K562 (cell line): ENCODE measurements around the gene N4BP3. TPM values are rescaled to one million over a fixed set of nuclear protein-coding genes. Genes with fewer than 3 reads are reported as not detected.

Source experiments
- ATAC-seq: fragments of 200-7000 bp; cut with Tn5 transposase; 3 replicates; pipeline ENCODE4 v1.9.1; 2020; ENCODE audit warnings: moderate library complexity
- BruUV-seq: library from RNA; stranded (reverse); fragments of 400-500 nt; replicated peaks from 2 replicates; lab custom pipeline; 2021; lab: Mats Ljungman, UMichigan
- CTCF ChIA-PET: fragments of 300-600 bp; formaldehyde crosslinking; extraction: SDS; loops from one replicate; lab custom pipeline; 2021; ENCODE audit warnings: low intra/inter-chr PET ratio; lab: Yijun Ruan, JAX
- POLR2A ChIA-PET: fragments of 300-600, 350-650 bp; sonication (Branson Sonifier 250); formaldehyde crosslinking; extraction: SDS; loops from one replicate; lab custom pipeline; 2021; ENCODE audit warnings: antibody characterized with exemption, inconsistent platforms; lab: Yijun Ruan, JAX
- DNase-seq, 4 experiments: peaks; one replicate each; pipeline versions ENCODE4 v3.0.0 to v3.0.0-alpha.2; 2011 to 2018; ENCODE audit warnings: low spot score in 3 of 4, mixed read lengths in 3 of 4; ENCODE audit errors: extremely low read depth in 1 of 4
- FAIRE-seq: peaks from 2 replicates; lab custom pipeline; 2011; peaks lifted over from hg19 to GRCh38; lab: Jason Lieb, UNC
- H2AFZ ChIP-seq: 2 replicates; pipeline ENCODE4 v1.6.0; 2011; ENCODE audit warnings: low read depth, low read length, control low read depth, inconsistent platforms
- H3K27ac ChIP-seq: fragments of 200-600 bp; 3 replicates; pipeline ENCODE4 v1.8.0; 2011; ENCODE audit warnings: low read depth, mild to moderate bottlenecking, control low read depth, inconsistent platforms, low read length, moderate library complexity, mixed read lengths; ENCODE audit errors: extremely low read depth
- H3K27me3 ChIP-seq, 2 experiments: fragments of 300-600 bp in 1 of 2; 2 replicates in 1 of 2; 3 replicates in 1 of 2; pipeline versions ENCODE4 v1.6.0 to v1.8.0; 2011; ENCODE audit warnings: inconsistent platforms in 2 of 2, low read length in 2 of 2, mild to moderate bottlenecking in 1 of 2, mixed read lengths in 1 of 2, moderate library complexity in 1 of 2; ENCODE audit not compliant: control insufficient read depth in 2 of 2, insufficient read depth in 2 of 2
- H3K36me3 ChIP-seq: fragments of 300-600 bp; 3 replicates; pipeline ENCODE4 v1.8.0; 2011; ENCODE audit warnings: mild to moderate bottlenecking, low read length, inconsistent platforms; ENCODE audit not compliant: control insufficient read depth, insufficient read depth
- H3K4me1 ChIP-seq, 2 experiments: fragments of 200-600 bp in 1 of 2; replicated peaks in 1 of 2; 2 replicates in 1 of 2; 3 replicates in 1 of 2; pipeline versions ENCODE4 v1.5.1 to v1.8.0; 2011; ENCODE audit warnings: inconsistent platforms in 2 of 2, low read length in 2 of 2, mild to moderate bottlenecking in 1 of 2, mixed read lengths in 1 of 2, moderate library complexity in 1 of 2; ENCODE audit not compliant: control insufficient read depth in 2 of 2, insufficient read depth in 2 of 2
- H3K4me2 ChIP-seq: 2 replicates; pipeline ENCODE4 v1.6.1; 2011; ENCODE audit warnings: low read length, control low read depth, inconsistent platforms, mixed read lengths; ENCODE audit not compliant: insufficient read depth
- H3K4me3 ChIP-seq: fragments of 200-600 bp; sonication (generic), shearing (Covaris generic); 2 replicates; pipeline ENCODE4 v1.5.1; 2016; ENCODE audit warnings: control low read depth, inconsistent platforms
- H3K79me2 ChIP-seq: fragments of 200-600 bp; 3 replicates; pipeline ENCODE4 v1.8.0; 2011; ENCODE audit warnings: low read length, inconsistent platforms; ENCODE audit not compliant: control insufficient read depth, insufficient read depth
- H3K9ac ChIP-seq, 2 experiments: 2 replicates each; pipeline versions ENCODE4 v1.6.0 to v1.6.1; 2011; ENCODE audit warnings: low read depth in 2 of 2, low read length in 2 of 2, control low read depth in 1 of 2, inconsistent platforms in 1 of 2, mild to moderate bottlenecking in 1 of 2, mixed read lengths in 1 of 2; ENCODE audit not compliant: insufficient read depth in 1 of 2
- H3K9me1 ChIP-seq: one replicate; pipeline ENCODE4 v1.6.0; 2011; ENCODE audit warnings: inconsistent platforms, mild to moderate bottlenecking, low read length, moderate library complexity; ENCODE audit not compliant: control insufficient read depth, insufficient read depth
- H3K9me3 ChIP-seq: replicated peaks from 2 replicates; pipeline ENCODE4 v1.5.1; 2011; ENCODE audit warnings: low read depth, low read length, inconsistent platforms; ENCODE audit not compliant: control insufficient read depth, insufficient read depth
- H4K20me1 ChIP-seq: replicated peaks from 2 replicates; pipeline ENCODE4 v1.6.1; 2011; ENCODE audit warnings: low read length, inconsistent platforms, mixed read lengths; ENCODE audit not compliant: control insufficient read depth, insufficient read depth
- MYNN ChIP-seq, 2 experiments: sonication (generic); formaldehyde crosslinking in 1 of 2; IDR thresholded peaks; 2 replicates each; pipeline versions ENCODE4 v1.5.0 to v1.6.1; 2016 to 2020; ENCODE audit warnings: antibody characterized with exemption in 1 of 2, missing genetic modification reagents in 1 of 2
- POLR2G ChIP-seq: fragments of 200-400 bp; formaldehyde crosslinking; IDR thresholded peaks from 2 replicates; pipeline ENCODE4 v1.6.1; 2017; ENCODE audit warnings: low read depth, mild to moderate bottlenecking, antibody characterized with exemption, low read length, moderate library complexity
- PTTG1 ChIP-seq: fragments of 450-650 bp; IDR thresholded peaks from 2 replicates; pipeline ENCODE4 v1.6.1; 2016; ENCODE audit warnings: low read depth, mild to moderate bottlenecking, missing genetic modification characterization, missing compliant biosample characterization
- RBM14 ChIP-seq: fragments of 200-400 bp; formaldehyde crosslinking; IDR thresholded peaks from 2 replicates; pipeline ENCODE4 v1.6.1; 2018; ENCODE audit warnings: low read depth, mild to moderate bottlenecking, low read length, moderate library complexity, borderline replicate concordance; ENCODE audit not compliant: insufficient read depth
- ZFP36 ChIP-seq: fragments of 150-350 bp; IDR thresholded peaks from 2 replicates; pipeline ENCODE4 v1.6.1; 2018; ENCODE audit warnings: low read length, low read depth; ENCODE audit not compliant: partially characterized antibody
- ZNF124 ChIP-seq: sonication (generic); formaldehyde crosslinking; IDR thresholded peaks from 2 replicates; pipeline ENCODE4 v1.8.1; 2022; ENCODE audit warnings: missing genetic modification reagents
- WGBS: fragments of 100-300 bp; shearing (Covaris generic); methylation state at CpG from one replicate; pipeline ENCODE4 v1.1.6; 2016; ENCODE audit warnings: low coverage, mixed read lengths; ENCODE audit not compliant: insufficient coverage; ENCODE audit errors: missing lambda C conversion rate; 5-methylcytosine and 5-hydroxymethylcytosine counted together
- in situ Hi-C: fragments of 300-500 bp; cut with MboI; formaldehyde crosslinking; loops from 4 replicates; pipeline ENCODE4 v1.15.0; 2018; ENCODE audit warnings: inconsistent platforms, mixed read lengths
- intact Hi-C: fragments of 100-400 bp; cut with micrococcal nuclease; formaldehyde crosslinking; loops from 2 replicates; pipeline ENCODE4 v1.14.2; 2022
- polyA plus RNA-seq, 8 experiments: library from polyadenylated mRNA; depleted of rRNA in 4 of 8; stranded (reverse) in 5 of 8; unstranded in 3 of 8; fragments of >200 nt; fragmentation: Nextera tagmentation in 2 of 8; fragmentation: Illumina TruSeq in 1 of 8; extraction: Ambion mirVana in 2 of 8; extraction: Trizol in 1 of 8; gene quantifications; 2 replicates each; pipeline versions ENCODE4 v1.2.1 to v1.2.3, GENCODE V29; 2011 to 2014; ENCODE audit warnings: inconsistent platforms in 1 of 8, missing spikeins in 1 of 8
- total RNA-seq, 7 experiments: library from RNA; depleted of rRNA in 6 of 7; stranded (reverse); fragments of >200 nt in 6 of 7; fragmentation: Illumina TruSeq in 2 of 7; extraction: Trizol in 2 of 7; gene quantifications; 2 replicates each; pipeline versions ENCODE4 v1.2.1 to v1.2.3, GENCODE V29; 2011 to 2021; ENCODE audit warnings: low replicate concordance in 1 of 7
- TF ChIP-seq, protein P1 (sequence below): IDR thresholded peaks from 2 replicates; pipeline ENCODE4 v1.6.1; 2016; ENCODE audit warnings: missing genetic modification characterization, missing compliant biosample characterization

The N4BP3 gene
- total and polyA plus RNA-seq, 9 of the 15 experiments (the other 6 are each of a cell fraction or from before 2014, with no cell fraction given): 0.06 to 7.0 (median 2.4) TPM

DNA sequence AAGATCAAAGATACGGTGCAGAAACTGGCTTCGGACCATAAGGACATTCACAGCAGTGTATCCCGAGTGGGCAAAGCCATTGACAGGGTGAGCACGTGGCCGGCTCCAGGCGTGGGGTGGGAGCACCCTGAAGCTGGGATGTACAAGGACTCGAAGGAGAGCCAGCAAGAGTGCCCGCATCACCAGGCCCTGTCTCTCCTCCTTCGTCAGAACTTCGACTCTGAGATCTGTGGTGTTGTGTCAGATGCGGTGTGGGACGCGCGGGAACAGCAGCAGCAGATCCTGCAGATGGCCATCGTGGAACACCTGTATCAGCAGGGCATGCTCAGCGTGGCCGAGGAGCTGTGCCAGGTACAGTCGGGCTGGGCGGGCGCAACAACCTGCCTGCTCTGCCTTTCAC, 29.3 kb downstream of the N4BP3 start (continued):
- TF ChIP-seq, protein P1, sequence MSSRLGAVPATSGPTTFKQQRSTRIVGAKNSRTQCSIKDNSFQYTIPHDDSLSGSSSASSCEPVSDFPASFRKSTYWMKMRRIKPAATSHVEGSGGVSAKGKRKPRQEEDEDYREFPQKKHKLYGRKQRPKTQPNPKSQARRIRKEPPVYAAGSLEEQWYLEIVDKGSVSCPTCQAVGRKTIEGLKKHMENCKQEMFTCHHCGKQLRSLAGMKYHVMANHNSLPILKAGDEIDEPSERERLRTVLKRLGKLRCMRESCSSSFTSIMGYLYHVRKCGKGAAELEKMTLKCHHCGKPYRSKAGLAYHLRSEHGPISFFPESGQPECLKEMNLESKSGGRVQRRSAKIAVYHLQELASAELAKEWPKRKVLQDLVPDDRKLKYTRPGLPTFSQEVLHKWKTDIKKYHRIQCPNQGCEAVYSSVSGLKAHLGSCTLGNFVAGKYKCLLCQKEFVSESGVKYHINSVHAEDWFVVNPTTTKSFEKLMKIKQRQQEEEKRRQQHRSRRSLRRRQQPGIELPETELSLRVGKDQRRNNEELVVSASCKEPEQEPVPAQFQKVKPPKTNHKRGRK: no peak
- TF ChIP-seq ZFP36 (no peak), RBM14 (no peak), POLR2G (peak; percentile 55), MYNN (IDR thresholded peaks at IDR 0.05) (0 out of 2 replicates have a peak, but pooled peaks have one; percentile 19), MYNN (CRISPR knock-in tag; IDR thresholded peaks at IDR 0.05) (no peak), ZNF124 (CRISPR knock-in tag) (no peak)

DNA sequence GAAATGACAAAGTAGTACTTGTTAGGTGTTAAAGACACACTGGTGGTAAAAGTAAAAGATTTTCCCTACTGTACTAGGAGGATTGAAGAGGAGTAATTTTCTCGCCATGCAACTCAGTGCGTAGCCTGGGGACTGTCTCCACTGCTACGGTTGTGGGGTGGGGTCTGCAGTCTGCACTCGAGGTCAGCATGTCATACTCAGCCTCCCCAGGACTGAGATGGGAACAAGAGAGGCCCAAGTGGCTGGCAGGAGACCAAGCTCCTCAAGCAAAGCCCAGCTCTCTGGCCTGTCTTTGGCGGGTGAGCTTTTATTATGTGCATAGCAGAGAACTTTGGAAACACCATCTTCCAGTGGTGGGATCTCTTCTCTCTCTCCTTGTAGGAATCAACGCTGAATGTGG, 29.9 kb downstream of the N4BP3 start:
- Histone ChIP-seq H3K9ac (no peak overlapping the region), H3K9me3 (no peaks in the 10 kb centered on the region), H3K36me3 (peaks cover 90% of the 10 kb centered on the region), H4K20me1 (peaks cover 8% of the 10 kb centered on the region; the same call in 1 of the 2 replicates), H3K79me2 (no peaks in the 10 kb centered on the region), H3K27ac (no peak overlapping the region), H3K9me1 (no peaks in the 10 kb centered on the region), H3K4me2 (no peak overlapping the region), H2AFZ (no peak overlapping the region), H3K4me1 (peaks cover 0 to 6% of the 10 kb centered on the region in 2 experiments; a peak in 1 of 5 replicates), H3K27me3 (no peaks in the 10 kb centered on the region), H3K4me3 (no peak overlapping the region)
- in situ Hi-C loops (no loop called here), intact Hi-C loops (no loop called here)
- 90% methylated on average over 6 of the region's 6 CpGs for WGBS
- ChIA-PET POLR2A (interaction anchor here (0.6 to 3.2 kb wide), 7 partner anchors 10 to 1645 kb away, joined by 3 to 20 read pairs (median 4); partner anchors contain the start of gene NHP2), CTCF (interaction anchor here (0.9 kb wide), 1 partner anchor 67 kb away, joined by 3 read pairs; no protein-coding TSS in a partner anchor)
- FAIRE-seq (no peak), DNase-seq (no peak), ATAC-seq (no peak)
- no TSS peak for BruUV-seq
- TF ChIP-seq PTTG1 (tag): no peak
